HCT116 (cell line): ENCODE results near the gene PKN1. TPM values are rescaled to one million over a fixed set of nuclear protein-coding genes. Genes with fewer than 3 reads are reported as not detected.
A peak's percentile ranks its signal among the peaks of the same experiment; 100 is the strongest.

Source experiments
- ATAC-seq: fragments of 200-7000 bp; cut with Tn5 transposase; 2 replicates; pipeline ENCODE4 v1.9.1; 2020; ENCODE audit warnings: mild to moderate bottlenecking, moderate library complexity
- BruUV-seq: library from RNA; stranded (reverse); fragments of 400-500 nt; replicated peaks from 2 replicates; lab custom pipeline; 2021; lab: Mats Ljungman, UMichigan
- CTCF ChIA-PET: fragments of 300-600 bp; sonication (Branson Sonifier 250); formaldehyde crosslinking; loops from one replicate; lab custom pipeline; 2021; ENCODE audit warnings: antibody characterized with exemption; lab: Charles Lee
- POLR2A ChIA-PET: fragments of 300-600, 350-600 bp; sonication (Branson Sonifier 250); formaldehyde crosslinking; loops from one replicate; lab custom pipeline; 2021; ENCODE audit warnings: antibody characterized with exemption; lab: Charles Lee
- RAD21 ChIA-PET, 2 experiments: fragments of 300-600 bp; sonication (Branson Sonifier 250); formaldehyde crosslinking; loops; one replicate each; lab custom pipeline; 2023; ENCODE audit warnings: low total read pairs in 2 of 2; ENCODE audit not compliant: uncharacterized antibody in 2 of 2, unreplicated experiment in 2 of 2, low non-redundant PET in 1 of 2; lab: Charles Lee
- DNase-seq: peaks from one replicate; pipeline ENCODE4 v3.0.0-alpha.2; 2010; ENCODE audit warnings: low read depth, low spot score
- H2AFZ ChIP-seq: fragments of 200-600 bp; shearing (Covaris generic), sonication (generic); 2 replicates; pipeline ENCODE4 v1.6.1; 2017; ENCODE audit warnings: low read depth, mixed run types, mixed read lengths, antibody characterized with exemption, low read length; ENCODE audit not compliant: poor library complexity, severe bottlenecking
- H3K27ac ChIP-seq: 2 replicates; pipeline ENCODE4 v1.5.1; 2012; ENCODE audit warnings: low read depth, low read length
- H3K27me3 ChIP-seq: fragments of 200-600 bp; sonication (generic); 2 replicates; pipeline ENCODE4 v1.6.1; 2016; ENCODE audit warnings: mixed run types, low read length, mixed read lengths; ENCODE audit not compliant: insufficient read depth
- H3K36me3 ChIP-seq, 2 experiments: fragments of 200-500 bp in 1 of 2; fragments of 200-600 bp in 1 of 2; sonication (Bioruptor generic) in 1 of 2; sonication (generic) in 1 of 2; 2 replicates each; pipeline versions ENCODE4 v1.5.1 to v1.6.1; 2014 to 2016; ENCODE audit warnings: low read length in 2 of 2, inconsistent platforms in 1 of 2, mixed read lengths in 1 of 2, mixed run types in 1 of 2; ENCODE audit not compliant: insufficient read depth in 2 of 2, control insufficient read depth in 1 of 2
- H3K4me1 ChIP-seq, 2 experiments: fragments of 200-600 bp in 1 of 2; sonication (generic) in 1 of 2; 2 replicates each; pipeline versions ENCODE4 v1.5.1 to v1.6.1; 2012 to 2017; ENCODE audit warnings: low read length in 2 of 2, inconsistent platforms in 1 of 2, mild to moderate bottlenecking in 1 of 2, mixed read lengths in 1 of 2, mixed run types in 1 of 2, moderate library complexity in 1 of 2; ENCODE audit not compliant: insufficient read depth in 2 of 2, control insufficient read depth in 1 of 2
- H3K4me2 ChIP-seq: fragments of 200-600 bp; sonication (generic); 2 replicates; pipeline ENCODE4 v1.6.1; 2017; ENCODE audit warnings: mixed run types, low read length, mixed read lengths
- H3K4me3 ChIP-seq, 2 experiments: fragments of 200-600 bp in 1 of 2; sonication (generic) in 1 of 2; replicated peaks in 1 of 2; 2 replicates each; pipeline ENCODE4 v1.5.1; 2011 to 2016; ENCODE audit warnings: low read length in 2 of 2, control low read depth in 1 of 2, low read depth in 1 of 2, mild to moderate bottlenecking in 1 of 2, mixed read lengths in 1 of 2, mixed run types in 1 of 2
- H3K79me2 ChIP-seq: fragments of 200-600 bp; sonication (generic); 2 replicates; pipeline ENCODE4 v1.6.1; 2017; ENCODE audit warnings: mild to moderate bottlenecking, mixed run types, low read length, moderate library complexity, mixed read lengths; ENCODE audit not compliant: insufficient read depth
- H3K9ac ChIP-seq: fragments of 200-600 bp; sonication (generic); 2 replicates; pipeline ENCODE4 v1.6.1; 2016; ENCODE audit warnings: low read length, mixed read lengths
- H3K9me2 ChIP-seq: fragments of 200-600 bp; sonication (generic), shearing (Covaris generic); 2 replicates; pipeline ENCODE4 v1.6.1; 2017; ENCODE audit warnings: mixed run types, mild to moderate bottlenecking, moderate library complexity; ENCODE audit not compliant: insufficient read depth
- H3K9me3 ChIP-seq, 2 experiments: fragments of 200-500 bp in 1 of 2; fragments of 200-600 bp in 1 of 2; sonication (Bioruptor generic) in 1 of 2; sonication (generic) in 1 of 2; 2 replicates each; pipeline ENCODE4 v1.6.1; 2014 to 2017; ENCODE audit warnings: low read length in 2 of 2, mixed read lengths in 2 of 2, inconsistent platforms in 1 of 2, low read depth in 1 of 2, mild to moderate bottlenecking in 1 of 2, mixed run types in 1 of 2, moderate library complexity in 1 of 2; ENCODE audit not compliant: control insufficient read depth in 1 of 2, insufficient read depth in 1 of 2
- H4K20me1 ChIP-seq: fragments of 200-600 bp; sonication (generic), shearing (Covaris generic); 2 replicates; pipeline ENCODE4 v1.6.1; 2017; ENCODE audit warnings: mixed run types, mild to moderate bottlenecking, moderate library complexity; ENCODE audit not compliant: insufficient read depth
- CBX3 ChIP-seq: IDR thresholded peaks from 2 replicates; pipeline ENCODE4 v1.6.1; 2012; ENCODE audit warnings: low read depth
- ELF1 ChIP-seq: IDR thresholded peaks from 2 replicates; pipeline ENCODE4 v1.6.1; 2012; ENCODE audit warnings: low read depth, borderline replicate concordance
- EZH2phosphoT487 ChIP-seq: fragments of 200-600 bp; IDR thresholded peaks from 2 replicates; pipeline ENCODE4 v1.6.1; 2018; ENCODE audit warnings: antibody characterized with exemption, borderline replicate concordance
- JUND ChIP-seq: IDR thresholded peaks from 2 replicates; pipeline ENCODE4 v1.6.1; 2012
- POLR2A ChIP-seq: IDR thresholded peaks from 2 replicates; pipeline ENCODE4 v1.7.0; 2011; ENCODE audit warnings: borderline replicate concordance; ENCODE audit not compliant: insufficient read depth, insufficient read length; ENCODE audit errors: extremely low read depth
- POLR2AphosphoS5 ChIP-seq: IDR thresholded peaks from 2 replicates; pipeline ENCODE4 v1.6.1; 2011; ENCODE audit warnings: mild to moderate bottlenecking, low read depth, low read length, moderate library complexity
- RAD21 ChIP-seq: IDR thresholded peaks from 2 replicates; pipeline ENCODE4 v1.6.1; 2012; ENCODE audit warnings: low read depth, mild to moderate bottlenecking
- SP1 ChIP-seq: IDR thresholded peaks from 2 replicates; pipeline ENCODE4 v1.6.1; 2012; ENCODE audit warnings: low read depth
- SRF ChIP-seq: IDR thresholded peaks from 2 replicates; pipeline ENCODE4 v1.6.1; 2012; ENCODE audit warnings: low read depth
- TCF7L2 ChIP-seq: IDR thresholded peaks from 2 replicates; pipeline ENCODE4 v1.7.0; 2011; ENCODE audit warnings: borderline replicate concordance, inconsistent platforms; ENCODE audit not compliant: insufficient read depth, insufficient read length; ENCODE audit errors: extremely low read depth
- ZFX ChIP-seq: fragments of 450-650 bp; IDR thresholded peaks from 2 replicates; pipeline ENCODE4 v1.6.1; 2017
- ZNF274 ChIP-seq: fragments of 200-500 bp; sonication (Bioruptor generic); IDR thresholded peaks from 2 replicates; pipeline ENCODE4 v1.6.1; 2014; ENCODE audit warnings: mild to moderate bottlenecking, low read depth, low read length, inconsistent platforms
- intact Hi-C: fragments of 100-400 bp; cut with micrococcal nuclease; formaldehyde crosslinking; loops from 2 replicates; pipeline ENCODE4 v1.10.0; 2022
- total RNA-seq: library from RNA; stranded (reverse); gene quantifications from one replicate; pipeline ENCODE4 v1.2.1, GENCODE V29; 2021; ENCODE audit not compliant: unreplicated experiment
- TF ChIP-seq, protein P1 (sequence below): IDR thresholded peaks from 2 replicates; pipeline ENCODE4 v1.6.1; 2012
- TF ChIP-seq, protein P2 (sequence below): IDR thresholded peaks from 2 replicates; pipeline ENCODE4 v1.6.1; 2011; ENCODE audit warnings: mild to moderate bottlenecking, low read length, moderate library complexity; ENCODE audit not compliant: insufficient replicate concordance; ENCODE audit errors: extremely low read depth
- TF ChIP-seq, protein P3 (sequence below): IDR thresholded peaks from 2 replicates; pipeline ENCODE4 v1.6.1; 2012
- TF ChIP-seq, protein P4 (sequence below), 3 experiments: fragments of 200-600 bp in 1 of 3; sonication (generic) in 1 of 3; IDR thresholded peaks in 2 of 3; conservative IDR thresholded peaks in 1 of 3; 2 replicates each; pipeline ENCODE4 v1.5.1; 2012 to 2017; ENCODE audit warnings: low read depth in 2 of 3, low read length in 2 of 3, antibody characterized with exemption in 1 of 3, borderline replicate concordance in 1 of 3, control low read depth in 1 of 3, mild to moderate bottlenecking in 1 of 3, mixed read lengths in 1 of 3, mixed run types in 1 of 3, moderate library complexity in 1 of 3; ENCODE audit not compliant: insufficient read depth in 1 of 3
- TF ChIP-seq, protein P5 (sequence below): IDR thresholded peaks from 2 replicates; pipeline ENCODE4 v1.6.1; 2012; ENCODE audit warnings: low read depth

The PKN1 gene
- total RNA-seq, 1 experiment from 2014 or later, result 248 TPM

DNA sequence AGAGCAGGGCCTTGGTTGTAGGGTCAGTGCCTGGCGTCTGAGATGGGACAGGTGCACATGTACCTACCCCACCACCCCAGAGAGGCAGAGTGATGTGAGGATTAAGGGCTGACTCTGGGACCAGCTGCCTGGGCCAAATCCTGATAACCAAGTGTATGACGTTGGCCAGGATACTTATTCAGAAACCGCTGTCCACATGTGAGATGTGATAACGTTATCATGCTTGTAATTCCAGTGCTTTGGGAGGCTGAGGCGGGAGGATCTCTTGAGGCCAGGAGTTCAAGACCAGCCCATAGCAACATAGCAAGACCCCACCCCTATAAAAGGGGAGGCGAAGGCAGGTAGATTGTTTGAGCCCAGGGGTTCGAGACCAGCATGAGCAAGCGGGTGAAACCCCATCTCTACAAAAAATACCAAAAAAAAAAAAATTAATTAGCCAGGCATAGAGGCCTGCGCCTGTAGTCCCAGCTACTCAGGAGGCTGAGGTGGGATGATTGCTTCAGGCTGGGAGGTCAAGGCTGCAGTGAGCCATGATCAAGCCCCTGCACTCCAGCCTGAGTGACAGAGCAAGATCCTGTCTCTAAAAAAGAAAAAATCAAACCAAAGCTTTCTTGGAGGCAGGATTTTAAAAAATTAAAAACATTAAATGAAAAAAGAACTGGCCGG, 41.8 kb upstream of the PKN1 start (continued):
- TF ChIP-seq SRF (no peak), SP1 (no peak), ELF1 (no peak), ZNF274 (no peak), EZH2phosphoT487 (no peak), ZFX (no peak)
- TF ChIP-seq, protein P1, sequence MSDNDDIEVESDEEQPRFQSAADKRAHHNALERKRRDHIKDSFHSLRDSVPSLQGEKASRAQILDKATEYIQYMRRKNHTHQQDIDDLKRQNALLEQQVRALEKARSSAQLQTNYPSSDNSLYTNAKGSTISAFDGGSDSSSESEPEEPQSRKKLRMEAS, result no peak

- Histone ChIP-seq H3K9me2 (no peaks in the 10 kb centered on the region), H3K36me3 (peaks cover 13 to 21% of the 10 kb centered on the region in 2 experiments; a peak in 3 of 4 replicates), H3K79me2 (no peaks in the 10 kb centered on the region), H4K20me1 (no peaks in the 10 kb centered on the region), H3K9ac (no peak overlapping the region), H3K4me1 (no peaks in the 10 kb centered on the region), H3K27ac (no peak overlapping the region), H2AFZ (no peak overlapping the region), H3K9me3 (no peaks in the 10 kb centered on the region), H3K4me3 (no peak overlapping the region), H3K4me2 (no peak overlapping the region), H3K27me3 (no peaks in the 10 kb centered on the region)
- TF ChIP-seq JUND (no peak), EZH2phosphoT487 (no peak), RAD21 (no peak), CBX3 (no peak), ZNF274 (no peak), TCF7L2 (no peak), POLR2A (no peak), POLR2AphosphoS5 (no peak)
- TF ChIP-seq, protein P2, sequence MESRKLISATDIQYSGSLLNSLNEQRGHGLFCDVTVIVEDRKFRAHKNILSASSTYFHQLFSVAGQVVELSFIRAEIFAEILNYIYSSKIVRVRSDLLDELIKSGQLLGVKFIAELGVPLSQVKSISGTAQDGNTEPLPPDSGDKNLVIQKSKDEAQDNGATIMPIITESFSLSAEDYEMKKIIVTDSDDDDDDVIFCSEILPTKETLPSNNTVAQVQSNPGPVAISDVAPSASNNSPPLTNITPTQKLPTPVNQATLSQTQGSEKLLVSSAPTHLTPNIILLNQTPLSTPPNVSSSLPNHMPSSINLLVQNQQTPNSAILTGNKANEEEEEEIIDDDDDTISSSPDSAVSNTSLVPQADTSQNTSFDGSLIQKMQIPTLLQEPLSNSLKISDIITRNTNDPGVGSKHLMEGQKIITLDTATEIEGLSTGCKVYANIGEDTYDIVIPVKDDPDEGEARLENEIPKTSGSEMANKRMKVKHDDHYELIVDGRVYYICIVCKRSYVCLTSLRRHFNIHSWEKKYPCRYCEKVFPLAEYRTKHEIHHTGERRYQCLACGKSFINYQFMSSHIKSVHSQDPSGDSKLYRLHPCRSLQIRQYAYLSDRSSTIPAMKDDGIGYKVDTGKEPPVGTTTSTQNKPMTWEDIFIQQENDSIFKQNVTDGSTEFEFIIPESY, result no peak
- TF ChIP-seq, protein P3, sequence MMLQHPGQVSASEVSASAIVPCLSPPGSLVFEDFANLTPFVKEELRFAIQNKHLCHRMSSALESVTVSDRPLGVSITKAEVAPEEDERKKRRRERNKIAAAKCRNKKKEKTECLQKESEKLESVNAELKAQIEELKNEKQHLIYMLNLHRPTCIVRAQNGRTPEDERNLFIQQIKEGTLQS, result no peak
- TF ChIP-seq, protein P4, sequence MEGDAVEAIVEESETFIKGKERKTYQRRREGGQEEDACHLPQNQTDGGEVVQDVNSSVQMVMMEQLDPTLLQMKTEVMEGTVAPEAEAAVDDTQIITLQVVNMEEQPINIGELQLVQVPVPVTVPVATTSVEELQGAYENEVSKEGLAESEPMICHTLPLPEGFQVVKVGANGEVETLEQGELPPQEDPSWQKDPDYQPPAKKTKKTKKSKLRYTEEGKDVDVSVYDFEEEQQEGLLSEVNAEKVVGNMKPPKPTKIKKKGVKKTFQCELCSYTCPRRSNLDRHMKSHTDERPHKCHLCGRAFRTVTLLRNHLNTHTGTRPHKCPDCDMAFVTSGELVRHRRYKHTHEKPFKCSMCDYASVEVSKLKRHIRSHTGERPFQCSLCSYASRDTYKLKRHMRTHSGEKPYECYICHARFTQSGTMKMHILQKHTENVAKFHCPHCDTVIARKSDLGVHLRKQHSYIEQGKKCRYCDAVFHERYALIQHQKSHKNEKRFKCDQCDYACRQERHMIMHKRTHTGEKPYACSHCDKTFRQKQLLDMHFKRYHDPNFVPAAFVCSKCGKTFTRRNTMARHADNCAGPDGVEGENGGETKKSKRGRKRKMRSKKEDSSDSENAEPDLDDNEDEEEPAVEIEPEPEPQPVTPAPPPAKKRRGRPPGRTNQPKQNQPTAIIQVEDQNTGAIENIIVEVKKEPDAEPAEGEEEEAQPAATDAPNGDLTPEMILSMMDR (IDR thresholded peaks at IDR 0.05 in 2 of 3, conservative IDR thresholded peaks at IDR 0.05 in 1 of 3; ENCODE audit: borderline replicate concordance in 1 of 3, insufficient read depth in 1 of 3, low read depth in 2 of 3, low read length in 2 of 3), result no peak
- TF ChIP-seq, protein P5, sequence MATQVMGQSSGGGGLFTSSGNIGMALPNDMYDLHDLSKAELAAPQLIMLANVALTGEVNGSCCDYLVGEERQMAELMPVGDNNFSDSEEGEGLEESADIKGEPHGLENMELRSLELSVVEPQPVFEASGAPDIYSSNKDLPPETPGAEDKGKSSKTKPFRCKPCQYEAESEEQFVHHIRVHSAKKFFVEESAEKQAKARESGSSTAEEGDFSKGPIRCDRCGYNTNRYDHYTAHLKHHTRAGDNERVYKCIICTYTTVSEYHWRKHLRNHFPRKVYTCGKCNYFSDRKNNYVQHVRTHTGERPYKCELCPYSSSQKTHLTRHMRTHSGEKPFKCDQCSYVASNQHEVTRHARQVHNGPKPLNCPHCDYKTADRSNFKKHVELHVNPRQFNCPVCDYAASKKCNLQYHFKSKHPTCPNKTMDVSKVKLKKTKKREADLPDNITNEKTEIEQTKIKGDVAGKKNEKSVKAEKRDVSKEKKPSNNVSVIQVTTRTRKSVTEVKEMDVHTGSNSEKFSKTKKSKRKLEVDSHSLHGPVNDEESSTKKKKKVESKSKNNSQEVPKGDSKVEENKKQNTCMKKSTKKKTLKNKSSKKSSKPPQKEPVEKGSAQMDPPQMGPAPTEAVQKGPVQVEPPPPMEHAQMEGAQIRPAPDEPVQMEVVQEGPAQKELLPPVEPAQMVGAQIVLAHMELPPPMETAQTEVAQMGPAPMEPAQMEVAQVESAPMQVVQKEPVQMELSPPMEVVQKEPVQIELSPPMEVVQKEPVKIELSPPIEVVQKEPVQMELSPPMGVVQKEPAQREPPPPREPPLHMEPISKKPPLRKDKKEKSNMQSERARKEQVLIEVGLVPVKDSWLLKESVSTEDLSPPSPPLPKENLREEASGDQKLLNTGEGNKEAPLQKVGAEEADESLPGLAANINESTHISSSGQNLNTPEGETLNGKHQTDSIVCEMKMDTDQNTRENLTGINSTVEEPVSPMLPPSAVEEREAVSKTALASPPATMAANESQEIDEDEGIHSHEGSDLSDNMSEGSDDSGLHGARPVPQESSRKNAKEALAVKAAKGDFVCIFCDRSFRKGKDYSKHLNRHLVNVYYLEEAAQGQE, result no peak
- CTCF ChIA-PET, result no interaction called here
- ATAC-seq, result no peak
- no peak for DNase-seq
- POLR2A ChIA-PET, result no interaction called here
- RAD21 ChIA-PET, result interaction anchor here in 1 of 2 experiments (0.5 kb wide), 1 partner anchor 31 kb away, joined by 3 read pairs; no protein-coding TSS in a partner anchor
- intact Hi-C loops, result no loop called here
- TSS peak; percentile 14 for BruUV-seq
Measured at GRCh38 chr19:14393329-14393728, 39.8 kb upstream of the PKN1 start.
